ENCODE measurements around the gene MACROD2.

The MACROD2 gene

GRCh38 chr20:14612391-14612790 lies 617.1 kb downstream of the MACROD2 start:
- FAIRE-seq (no peak), DNase-seq (ENCODE audit: insufficient read length, low spot score) (no peak)
- TF ChIP-seq POLR2A (IDR thresholded peaks at IDR 0.05; ENCODE audit: low read depth, low read length) = no peak

GRCh38 chr20:14616003-14616402 lies 620.7 kb downstream of the MACROD2 start:
- FAIRE-seq = no peak
- DNase-seq (ENCODE audit: insufficient read length, low spot score) = no peak

GRCh38 chr20:14617123-14617522 lies 621.8 kb downstream of the MACROD2 start:
- no peak for DNase-seq (ENCODE audit: insufficient read length, low spot score)
- no peak for TF ChIP-seq POLR2AphosphoS5 (IDR thresholded peaks at IDR 0.05; ENCODE audit: low read depth, low read length)
- TF ChIP-seq PAX5 (IDR thresholded peaks at IDR 0.05; ENCODE audit: insufficient read depth, low read length, severe bottlenecking) = no peak
- TF ChIP-seq SPI1 (IDR thresholded peaks at IDR 0.05; ENCODE audit: low read depth, low read length) = no peak
- TF ChIP-seq POLR2A (IDR thresholded peaks at IDR 0.05; ENCODE audit: low read depth, low read length) = no peak
- no peak for TF ChIP-seq POU2F2 (IDR thresholded peaks at IDR 0.05; ENCODE audit: low read depth, low read length)
- TF ChIP-seq TAF1 (IDR thresholded peaks at IDR 0.05; ENCODE audit: low read depth, low read length) = no peak
- FAIRE-seq = no peak

More at GRCh38 chr20:14616003-14616402, 620.7 kb downstream of the MACROD2 start:
- TF ChIP-seq POLR2A (IDR thresholded peaks at IDR 0.05; ENCODE audit: low read depth, low read length) (no peak), PAX5 (IDR thresholded peaks at IDR 0.05; ENCODE audit: insufficient read depth, low read length, severe bottlenecking) (no peak), TAF1 (IDR thresholded peaks at IDR 0.05; ENCODE audit: low read depth, low read length) (no peak), POLR2AphosphoS5 (IDR thresholded peaks at IDR 0.05; ENCODE audit: low read depth, low read length) (no peak), POU2F2 (IDR thresholded peaks at IDR 0.05; ENCODE audit: low read depth, low read length) (no peak), SPI1 (IDR thresholded peaks at IDR 0.05; ENCODE audit: low read depth, low read length) (no peak)

GRCh38 chr20:14619411-14619810 lies 624.1 kb downstream of the MACROD2 start:
- no peak for TF ChIP-seq TAF1 (IDR thresholded peaks at IDR 0.05; ENCODE audit: low read depth, low read length)
- no peak for TF ChIP-seq SPI1 (IDR thresholded peaks at IDR 0.05; ENCODE audit: low read depth, low read length)
- TF ChIP-seq POU2F2 (IDR thresholded peaks at IDR 0.05; ENCODE audit: low read depth, low read length) = no peak
- no peak for TF ChIP-seq POLR2AphosphoS5 (IDR thresholded peaks at IDR 0.05; ENCODE audit: low read depth, low read length)
- no peak for TF ChIP-seq PAX5 (IDR thresholded peaks at IDR 0.05; ENCODE audit: insufficient read depth, low read length, severe bottlenecking)
- no peak for TF ChIP-seq POLR2A (IDR thresholded peaks at IDR 0.05; ENCODE audit: low read depth, low read length)
- DNase-seq (ENCODE audit: insufficient read length, low spot score) (no peak), FAIRE-seq (no peak)

- no peak for FAIRE-seq
- DNase-seq (ENCODE audit: insufficient read length, low spot score) = no peak
- TF ChIP-seq POU2F2 (IDR thresholded peaks at IDR 0.05; ENCODE audit: low read depth, low read length) (no peak), TAF1 (IDR thresholded peaks at IDR 0.05; ENCODE audit: low read depth, low read length) (no peak), POLR2AphosphoS5 (IDR thresholded peaks at IDR 0.05; ENCODE audit: low read depth, low read length) (no peak), POLR2A (IDR thresholded peaks at IDR 0.05; ENCODE audit: low read depth, low read length) (no peak), SPI1 (IDR thresholded peaks at IDR 0.05; ENCODE audit: low read depth, low read length) (no peak), PAX5 (IDR thresholded peaks at IDR 0.05; ENCODE audit: insufficient read depth, low read length, severe bottlenecking) (no peak)
These were observed 627.5 kb downstream of the MACROD2 start for GRCh38 chr20:14622796-14623195.

GRCh38 chr20:14631011-14631410 lies 635.7 kb downstream of the MACROD2 start:
- TF ChIP-seq SPI1 (IDR thresholded peaks at IDR 0.05; ENCODE audit: low read depth, low read length) = no peak
- TF ChIP-seq POU2F2 (IDR thresholded peaks at IDR 0.05; ENCODE audit: low read depth, low read length) = no peak
- TF ChIP-seq PAX5 (IDR thresholded peaks at IDR 0.05; ENCODE audit: insufficient read depth, low read length, severe bottlenecking) = no peak
- no peak for TF ChIP-seq TAF1 (IDR thresholded peaks at IDR 0.05; ENCODE audit: low read depth, low read length)
- no peak for TF ChIP-seq POLR2AphosphoS5 (IDR thresholded peaks at IDR 0.05; ENCODE audit: low read depth, low read length)
- TF ChIP-seq POLR2A (IDR thresholded peaks at IDR 0.05; ENCODE audit: low read depth, low read length) = no peak
- FAIRE-seq = no peak
- DNase-seq (ENCODE audit: insufficient read length, low spot score) = no peak

- TF ChIP-seq TAF1 (IDR thresholded peaks at IDR 0.05; ENCODE audit: low read depth, low read length) = no peak
- TF ChIP-seq POLR2AphosphoS5 (IDR thresholded peaks at IDR 0.05; ENCODE audit: low read depth, low read length) = no peak
- no peak for TF ChIP-seq PAX5 (IDR thresholded peaks at IDR 0.05; ENCODE audit: insufficient read depth, low read length, severe bottlenecking)
- TF ChIP-seq SPI1 (IDR thresholded peaks at IDR 0.05; ENCODE audit: low read depth, low read length) = no peak
- no peak for TF ChIP-seq POLR2A (IDR thresholded peaks at IDR 0.05; ENCODE audit: low read depth, low read length)
- TF ChIP-seq POU2F2 (IDR thresholded peaks at IDR 0.05; ENCODE audit: low read depth, low read length) = no peak
- DNase-seq (ENCODE audit: insufficient read length, low spot score) = no peak
- no peak for FAIRE-seq
These were observed 637.6 kb downstream of the MACROD2 start for GRCh38 chr20:14632906-14633305.

- TF ChIP-seq POLR2A (IDR thresholded peaks at IDR 0.05; ENCODE audit: low read depth, low read length) (no peak), SPI1 (IDR thresholded peaks at IDR 0.05; ENCODE audit: low read depth, low read length) (no peak), PAX5 (IDR thresholded peaks at IDR 0.05; ENCODE audit: insufficient read depth, low read length, severe bottlenecking) (no peak), POLR2AphosphoS5 (IDR thresholded peaks at IDR 0.05; ENCODE audit: low read depth, low read length) (no peak), POU2F2 (IDR thresholded peaks at IDR 0.05; ENCODE audit: low read depth, low read length) (no peak), TAF1 (IDR thresholded peaks at IDR 0.05; ENCODE audit: low read depth, low read length) (no peak)
- FAIRE-seq = no peak
- DNase-seq (ENCODE audit: insufficient read length, low spot score) = no peak
These were observed 638.2 kb downstream of the MACROD2 start for GRCh38 chr20:14633507-14633906.

- TF ChIP-seq PAX5 (IDR thresholded peaks at IDR 0.05; ENCODE audit: insufficient read depth, low read length, severe bottlenecking) (no peak), POLR2A (IDR thresholded peaks at IDR 0.05; ENCODE audit: low read depth, low read length) (no peak), SPI1 (IDR thresholded peaks at IDR 0.05; ENCODE audit: low read depth, low read length) (no peak), TAF1 (IDR thresholded peaks at IDR 0.05; ENCODE audit: low read depth, low read length) (no peak), POU2F2 (IDR thresholded peaks at IDR 0.05; ENCODE audit: low read depth, low read length) (no peak), POLR2AphosphoS5 (IDR thresholded peaks at IDR 0.05; ENCODE audit: low read depth, low read length) (no peak)
- FAIRE-seq (no peak), DNase-seq (ENCODE audit: insufficient read length, low spot score) (no peak)
These were observed 639.3 kb downstream of the MACROD2 start for GRCh38 chr20:14634665-14635064.

- FAIRE-seq (no peak), DNase-seq (ENCODE audit: insufficient read length, low spot score) (no peak)
- TF ChIP-seq POLR2A (IDR thresholded peaks at IDR 0.05; ENCODE audit: low read depth, low read length) (no peak), TAF1 (IDR thresholded peaks at IDR 0.05; ENCODE audit: low read depth, low read length) (no peak), SPI1 (IDR thresholded peaks at IDR 0.05; ENCODE audit: low read depth, low read length) (no peak), POLR2AphosphoS5 (IDR thresholded peaks at IDR 0.05; ENCODE audit: low read depth, low read length) (no peak), POU2F2 (IDR thresholded peaks at IDR 0.05; ENCODE audit: low read depth, low read length) (no peak), PAX5 (IDR thresholded peaks at IDR 0.05; ENCODE audit: insufficient read depth, low read length, severe bottlenecking) (no peak)
These were observed 642.1 kb downstream of the MACROD2 start for GRCh38 chr20:14637441-14637840.
